Neural cell (in vitro differentiated cells): Measurements from ENCODE around the gene ADAMTS10. TPM values are rescaled to one million over a fixed set of nuclear protein-coding genes. Genes with fewer than 3 reads are reported as not detected.

Source experiments
- H2AFZ ChIP-seq: fragments of 200-600, 300-800 bp; sonication (generic), shearing (Covaris generic); 2 replicates; pipeline ENCODE4 v1.6.0; 2014; ENCODE audit warnings: low read depth, mild to moderate bottlenecking, antibody characterized with exemption, low read length, moderate library complexity
- H3F3A ChIP-seq: fragments of 200-600 bp; shearing (Covaris generic); 2 replicates; pipeline ENCODE4 v1.6.1; 2016; ENCODE audit warnings: mild to moderate bottlenecking, moderate library complexity, mixed read lengths, antibody characterized with exemption, low read length; ENCODE audit not compliant: insufficient read depth, poor library complexity, severe bottlenecking
- H3K27ac ChIP-seq: fragments of 200-600, 300-800 bp; sonication (generic), shearing (Covaris generic); 2 replicates; pipeline ENCODE4 v1.5.1; 2014; ENCODE audit warnings: mild to moderate bottlenecking, low read length, moderate library complexity
- H3K27me3 ChIP-seq: fragments of 300-800, 200-600 bp; sonication (generic), shearing (Covaris generic); 2 replicates; pipeline ENCODE4 v1.6.0; 2014; ENCODE audit warnings: mild to moderate bottlenecking, low read depth, low read length, moderate library complexity; ENCODE audit not compliant: insufficient read depth
- H3K36me3 ChIP-seq: fragments of 300-800, 200-600 bp; sonication (generic), shearing (Covaris generic); 2 replicates; pipeline ENCODE4 v1.5.1; 2014; ENCODE audit warnings: mild to moderate bottlenecking, antibody characterized with exemption, low read length, moderate library complexity; ENCODE audit not compliant: insufficient read depth
- H3K4me2 ChIP-seq: fragments of 300-800, 200-600 bp; sonication (generic), shearing (Covaris generic); 2 replicates; pipeline ENCODE4 v1.6.0; 2014; ENCODE audit warnings: mild to moderate bottlenecking, low read length
- H3K4me3 ChIP-seq: fragments of 300-800, 200-600 bp; sonication (generic), shearing (Covaris generic); 2 replicates; pipeline ENCODE4 v1.5.1; 2014; ENCODE audit warnings: mild to moderate bottlenecking, low read length, moderate library complexity
- H3K79me2 ChIP-seq: fragments of 200-600 bp; shearing (Covaris generic); replicated peaks from 2 replicates; pipeline ENCODE4 v1.6.0; 2014; ENCODE audit warnings: mild to moderate bottlenecking, low read length, moderate library complexity; ENCODE audit not compliant: insufficient read depth
- H3K9ac ChIP-seq: fragments of 300-800, 200-600 bp; sonication (generic), shearing (Covaris generic); 2 replicates; pipeline ENCODE4 v1.6.1; 2016; ENCODE audit warnings: mild to moderate bottlenecking, low read length, mixed read lengths
- H3K9me2 ChIP-seq: fragments of 200-600 bp; shearing (Covaris generic); 2 replicates; pipeline ENCODE4 v1.6.1; 2016; ENCODE audit warnings: mild to moderate bottlenecking, low read length, mixed read lengths; ENCODE audit not compliant: insufficient read depth
- H3K9me3 ChIP-seq: fragments of 200-600, 300-800 bp; sonication (generic), shearing (Covaris generic); 2 replicates; pipeline ENCODE4 v1.6.1; 2016; ENCODE audit warnings: mild to moderate bottlenecking, mixed run types, low read length, moderate library complexity, mixed read lengths
- H4K20me1 ChIP-seq: fragments of 200-600 bp; shearing (Covaris generic); 2 replicates; pipeline ENCODE4 v1.6.1; 2016; ENCODE audit warnings: mild to moderate bottlenecking, mixed run types; ENCODE audit not compliant: insufficient read depth
- EP300 ChIP-seq: fragments of 450-650 bp; conservative IDR thresholded peaks from 2 replicates; pipeline ENCODE4 v1.6.1; 2014; ENCODE audit warnings: antibody characterized with exemption, mild to moderate bottlenecking, moderate library complexity; ENCODE audit not compliant: poor library complexity, severe bottlenecking
- EZH2 ChIP-seq: fragments of 200-600, 300-800 bp; shearing (Covaris generic), sonication (generic); IDR thresholded peaks from 2 replicates; pipeline ENCODE4 v1.6.1; 2014; ENCODE audit warnings: antibody characterized with exemption, low read length, borderline replicate concordance, mild to moderate bottlenecking; ENCODE audit not compliant: insufficient read depth, poor library complexity, severe bottlenecking
- MXI1 ChIP-seq: fragments of 450-650 bp; conservative IDR thresholded peaks from 2 replicates; pipeline ENCODE4 v1.6.1; 2014; ENCODE audit warnings: antibody characterized with exemption, mild to moderate bottlenecking; ENCODE audit not compliant: poor library complexity, severe bottlenecking
- POLR2AphosphoS5 ChIP-seq: IDR thresholded peaks from 2 replicates; pipeline ENCODE4 v1.6.1; 2012
- RAD21 ChIP-seq: fragments of 450-650 bp; conservative IDR thresholded peaks from 2 replicates; pipeline ENCODE4 v1.6.1; 2014; ENCODE audit warnings: antibody characterized with exemption, mild to moderate bottlenecking, moderate library complexity
- SMC3 ChIP-seq: fragments of 450-650 bp; conservative IDR thresholded peaks from 2 replicates; pipeline ENCODE4 v1.6.1; 2014; ENCODE audit warnings: antibody characterized with exemption, mild to moderate bottlenecking, moderate library complexity; ENCODE audit not compliant: poor library complexity
- TAF1 ChIP-seq: IDR thresholded peaks from 2 replicates; pipeline ENCODE4 v1.6.1; 2012; ENCODE audit warnings: low read depth
- polyA plus RNA-seq: library from polyadenylated mRNA; depleted of rRNA; stranded (reverse); fragments of >200 nt; gene quantifications from 2 replicates; pipeline ENCODE4 v1.2.3, GENCODE V29; 2014
- TF ChIP-seq, protein P1 (sequence below): fragments of 450-650 bp; IDR thresholded peaks from 2 replicates; pipeline ENCODE4 v1.5.1; 2014; ENCODE audit warnings: antibody characterized with exemption, mild to moderate bottlenecking, moderate library complexity; ENCODE audit not compliant: poor library complexity, severe bottlenecking
- TF ChIP-seq, protein P2 (sequence below): IDR thresholded peaks from 2 replicates; pipeline ENCODE4 v1.6.1; 2012; ENCODE audit warnings: borderline replicate concordance

ADAMTS10 gene
- polyA plus RNA-seq, 1 donor from 2014 or later: 99.4 TPM

- Histone ChIP-seq H3K27ac (no peak overlapping the region), H2AFZ (no peak overlapping the region), H3K9me2 (no peaks in the 10 kb centered on the region), H3K36me3 (no peaks in the 10 kb centered on the region), H3K79me2 (no peaks in the 10 kb centered on the region), H4K20me1 (no peaks in the 10 kb centered on the region), H3K4me3 (no peak overlapping the region), H3F3A (no peaks in the 10 kb centered on the region), H3K27me3 (no peaks in the 10 kb centered on the region), H3K4me2 (no peak overlapping the region), H3K9ac (no peak overlapping the region), H3K9me3 (no peaks in the 10 kb centered on the region)
- TF ChIP-seq, protein P1, sequence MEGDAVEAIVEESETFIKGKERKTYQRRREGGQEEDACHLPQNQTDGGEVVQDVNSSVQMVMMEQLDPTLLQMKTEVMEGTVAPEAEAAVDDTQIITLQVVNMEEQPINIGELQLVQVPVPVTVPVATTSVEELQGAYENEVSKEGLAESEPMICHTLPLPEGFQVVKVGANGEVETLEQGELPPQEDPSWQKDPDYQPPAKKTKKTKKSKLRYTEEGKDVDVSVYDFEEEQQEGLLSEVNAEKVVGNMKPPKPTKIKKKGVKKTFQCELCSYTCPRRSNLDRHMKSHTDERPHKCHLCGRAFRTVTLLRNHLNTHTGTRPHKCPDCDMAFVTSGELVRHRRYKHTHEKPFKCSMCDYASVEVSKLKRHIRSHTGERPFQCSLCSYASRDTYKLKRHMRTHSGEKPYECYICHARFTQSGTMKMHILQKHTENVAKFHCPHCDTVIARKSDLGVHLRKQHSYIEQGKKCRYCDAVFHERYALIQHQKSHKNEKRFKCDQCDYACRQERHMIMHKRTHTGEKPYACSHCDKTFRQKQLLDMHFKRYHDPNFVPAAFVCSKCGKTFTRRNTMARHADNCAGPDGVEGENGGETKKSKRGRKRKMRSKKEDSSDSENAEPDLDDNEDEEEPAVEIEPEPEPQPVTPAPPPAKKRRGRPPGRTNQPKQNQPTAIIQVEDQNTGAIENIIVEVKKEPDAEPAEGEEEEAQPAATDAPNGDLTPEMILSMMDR: no peak
Measured at GRCh38 chr19:8631425-8631819, 20.9 kb upstream of the ADAMTS10 start.

DNA sequence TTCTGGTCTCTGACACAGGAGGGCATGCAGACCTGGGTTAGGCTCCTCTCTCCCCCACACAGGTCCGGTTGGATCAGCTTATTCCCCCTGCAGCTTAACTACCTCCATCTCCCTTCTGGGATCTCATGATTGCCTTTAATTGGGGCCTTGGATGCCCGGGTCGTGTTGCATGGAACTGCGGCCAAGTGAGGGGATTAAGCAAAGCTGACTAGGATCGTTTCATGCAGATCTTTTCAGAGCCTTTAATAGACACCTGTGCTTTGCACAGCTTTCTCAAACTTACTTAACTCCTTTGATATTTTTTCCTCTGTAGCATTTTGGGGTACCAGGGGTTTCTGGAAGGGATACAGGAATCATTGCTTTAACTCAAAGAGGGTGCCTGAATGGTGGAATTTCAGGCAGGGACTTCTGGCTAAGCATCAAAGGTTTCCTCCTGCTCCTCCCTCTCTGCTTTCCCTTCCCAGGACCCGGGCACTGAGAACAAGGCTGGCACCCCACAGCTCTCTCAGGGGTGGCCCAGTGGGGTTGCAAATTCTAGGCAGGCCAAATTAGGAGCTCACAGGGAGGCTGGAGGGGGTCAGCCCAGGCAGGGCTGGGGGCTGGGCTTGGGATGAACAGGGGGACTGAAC is 20.4 kb upstream of the ADAMTS10 start:
- no peaks in the 10 kb centered on the region for H3K79me2 ChIP-seq
- H3K27ac ChIP-seq: no peak overlapping the region
- H3K4me2 ChIP-seq: no peak overlapping the region
- H3K4me3 ChIP-seq: no peak overlapping the region
- no peaks in the 10 kb centered on the region for H3K9me3 ChIP-seq
- no peaks in the 10 kb centered on the region for H3K36me3 ChIP-seq
- no peak overlapping the region for H2AFZ ChIP-seq
- no peaks in the 10 kb centered on the region for H4K20me1 ChIP-seq
- TF ChIP-seq, protein P1: no peak
- no peak for TF ChIP-seq POLR2AphosphoS5
- TF ChIP-seq, protein P2, sequence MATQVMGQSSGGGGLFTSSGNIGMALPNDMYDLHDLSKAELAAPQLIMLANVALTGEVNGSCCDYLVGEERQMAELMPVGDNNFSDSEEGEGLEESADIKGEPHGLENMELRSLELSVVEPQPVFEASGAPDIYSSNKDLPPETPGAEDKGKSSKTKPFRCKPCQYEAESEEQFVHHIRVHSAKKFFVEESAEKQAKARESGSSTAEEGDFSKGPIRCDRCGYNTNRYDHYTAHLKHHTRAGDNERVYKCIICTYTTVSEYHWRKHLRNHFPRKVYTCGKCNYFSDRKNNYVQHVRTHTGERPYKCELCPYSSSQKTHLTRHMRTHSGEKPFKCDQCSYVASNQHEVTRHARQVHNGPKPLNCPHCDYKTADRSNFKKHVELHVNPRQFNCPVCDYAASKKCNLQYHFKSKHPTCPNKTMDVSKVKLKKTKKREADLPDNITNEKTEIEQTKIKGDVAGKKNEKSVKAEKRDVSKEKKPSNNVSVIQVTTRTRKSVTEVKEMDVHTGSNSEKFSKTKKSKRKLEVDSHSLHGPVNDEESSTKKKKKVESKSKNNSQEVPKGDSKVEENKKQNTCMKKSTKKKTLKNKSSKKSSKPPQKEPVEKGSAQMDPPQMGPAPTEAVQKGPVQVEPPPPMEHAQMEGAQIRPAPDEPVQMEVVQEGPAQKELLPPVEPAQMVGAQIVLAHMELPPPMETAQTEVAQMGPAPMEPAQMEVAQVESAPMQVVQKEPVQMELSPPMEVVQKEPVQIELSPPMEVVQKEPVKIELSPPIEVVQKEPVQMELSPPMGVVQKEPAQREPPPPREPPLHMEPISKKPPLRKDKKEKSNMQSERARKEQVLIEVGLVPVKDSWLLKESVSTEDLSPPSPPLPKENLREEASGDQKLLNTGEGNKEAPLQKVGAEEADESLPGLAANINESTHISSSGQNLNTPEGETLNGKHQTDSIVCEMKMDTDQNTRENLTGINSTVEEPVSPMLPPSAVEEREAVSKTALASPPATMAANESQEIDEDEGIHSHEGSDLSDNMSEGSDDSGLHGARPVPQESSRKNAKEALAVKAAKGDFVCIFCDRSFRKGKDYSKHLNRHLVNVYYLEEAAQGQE: no peak
- no peak for TF ChIP-seq EP300
- TF ChIP-seq MXI1: no peak
- no peak for TF ChIP-seq SMC3
- no peak for TF ChIP-seq TAF1
- TF ChIP-seq RAD21: no peak
- TF ChIP-seq EZH2: no peak
- H3F3A ChIP-seq: no peaks in the 10 kb centered on the region
- no peaks in the 10 kb centered on the region for H3K9me2 ChIP-seq
- H3K27me3 ChIP-seq: no peaks in the 10 kb centered on the region
- no peak overlapping the region for H3K9ac ChIP-seq
